GM21528 (cell line): Measurements from ENCODE around the gene LTA4H.

ENCODE experiments used
- ATAC-seq: cut with Tn5 transposase; IDR thresholded peaks from one replicate; pipeline ENCODE4 v1.9.1; 2021; ENCODE audit warnings: mild to moderate bottlenecking, moderate library complexity; ENCODE audit not compliant: unreplicated experiment, low FRiP score

LTA4H gene

GRCh38 chr12:96036765-96037455 lies 1.5 kb upstream of the LTA4H start:
- ATAC-seq = no peak

DNA sequence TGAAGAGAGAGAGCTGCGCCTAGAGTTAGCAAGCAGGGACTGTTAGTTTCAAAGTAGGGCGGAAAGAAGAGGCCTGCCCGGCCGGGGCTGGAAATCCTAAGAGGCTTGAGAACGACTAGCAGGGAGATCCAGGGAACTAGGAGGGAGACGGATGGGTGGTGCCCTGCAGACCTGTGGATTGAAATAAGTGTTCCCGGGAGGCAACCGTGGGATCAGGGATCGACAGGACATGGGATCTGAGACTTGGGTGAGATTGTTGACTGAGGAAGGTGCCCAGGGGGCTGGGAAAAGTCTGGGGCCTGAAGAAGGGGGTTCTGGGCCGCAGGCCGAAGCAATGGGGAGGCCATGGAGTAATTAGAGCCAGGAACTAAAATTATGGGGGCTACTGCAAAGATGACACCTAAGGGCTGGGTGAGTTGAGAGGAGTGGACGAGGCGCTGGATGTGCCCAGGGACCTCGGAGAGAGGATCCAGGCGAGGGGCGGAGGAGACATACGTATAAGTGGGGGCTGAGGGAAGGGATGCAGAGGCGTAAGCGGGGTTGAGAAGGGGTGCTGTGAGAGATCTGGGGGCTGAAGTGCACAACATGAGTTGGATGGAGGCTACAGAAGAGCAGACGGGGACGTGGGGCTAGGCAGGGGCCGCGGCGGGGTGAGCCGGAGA lies 635 bp downstream of the LTA4H start:
- ATAC-seq = peak; percentile 21

GRCh38 chr12:96033549-96034389 lies 1.6 kb downstream of the LTA4H start:
- ATAC-seq = no peak

DNA sequence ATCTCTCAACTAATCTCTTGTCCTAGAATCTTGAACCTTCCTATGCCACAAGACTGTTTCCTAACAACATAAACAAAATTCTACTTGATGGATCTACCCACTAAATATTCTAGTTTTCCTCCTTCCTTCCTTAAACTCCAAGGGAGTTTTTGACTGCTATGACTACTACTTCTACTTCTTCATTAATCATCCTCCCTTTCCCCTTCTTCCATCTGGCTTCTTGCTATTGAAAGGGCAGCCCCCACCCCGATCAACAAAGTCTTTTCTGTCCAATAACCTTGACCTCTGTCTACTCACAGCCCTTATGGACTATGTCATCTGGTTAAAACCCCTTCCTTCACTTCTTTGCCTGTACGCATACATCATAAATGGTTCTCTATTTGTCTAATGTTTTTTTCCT lies 5.6 kb downstream of the LTA4H start:
- ATAC-seq = no peak

DNA sequence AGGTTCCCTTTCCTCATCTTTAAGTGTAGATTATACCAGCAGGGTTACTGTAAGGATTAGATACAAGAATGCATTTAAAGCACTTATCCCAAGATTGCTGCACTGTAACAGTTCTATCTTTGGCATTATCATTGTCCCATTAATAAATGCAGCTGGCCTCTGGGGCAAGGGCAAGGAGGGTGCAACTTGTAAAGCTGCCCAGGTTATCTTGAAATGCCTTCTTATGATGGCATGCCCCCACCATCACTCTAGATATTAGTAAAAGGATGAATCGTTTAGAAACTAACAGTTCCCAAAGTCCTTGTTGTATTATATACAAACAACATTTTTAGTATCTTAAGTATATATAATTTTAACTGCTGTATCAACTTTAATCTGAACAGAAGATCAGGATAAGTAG lies 6.8 kb downstream of the LTA4H start:
- no peak for ATAC-seq

- ATAC-seq = no peak
Measured at GRCh38 chr12:96026331-96026730, 9.1 kb downstream of the LTA4H start.

GRCh38 chr12:96025518-96025917 lies 9.9 kb downstream of the LTA4H start:
- ATAC-seq = no peak

DNA sequence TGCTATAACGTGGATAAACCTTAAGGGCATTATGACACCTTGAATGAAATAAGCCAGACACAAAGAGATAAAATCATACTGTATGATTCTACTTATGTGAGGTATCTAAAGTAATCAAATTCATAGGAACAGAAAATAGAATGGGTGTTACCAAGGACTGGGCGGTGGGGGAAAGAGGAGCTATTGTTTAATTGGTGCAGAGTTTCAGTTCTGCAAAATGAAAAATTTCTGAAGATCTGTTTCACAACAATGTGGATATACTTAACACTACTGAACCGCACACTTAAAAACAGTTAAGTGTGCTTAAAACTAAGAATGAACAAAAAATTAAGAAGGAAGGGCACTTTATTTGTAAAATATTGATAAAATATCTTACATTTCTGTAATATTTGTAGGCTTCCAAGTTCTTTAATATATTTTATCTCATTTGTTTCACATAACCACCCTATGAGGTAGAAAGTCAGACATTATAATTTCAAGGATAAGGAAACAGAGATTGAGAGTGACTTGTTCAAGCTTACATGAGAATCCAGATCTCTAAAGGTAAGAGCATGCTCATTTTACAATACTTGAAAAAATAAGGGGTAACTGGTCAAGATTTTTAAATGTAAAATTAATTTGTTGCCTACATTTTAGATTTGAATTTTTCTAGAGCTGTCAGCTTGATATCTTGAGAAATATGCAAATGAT lies 14.9 kb downstream of the LTA4H start:
- peak; percentile 96 for ATAC-seq

DNA sequence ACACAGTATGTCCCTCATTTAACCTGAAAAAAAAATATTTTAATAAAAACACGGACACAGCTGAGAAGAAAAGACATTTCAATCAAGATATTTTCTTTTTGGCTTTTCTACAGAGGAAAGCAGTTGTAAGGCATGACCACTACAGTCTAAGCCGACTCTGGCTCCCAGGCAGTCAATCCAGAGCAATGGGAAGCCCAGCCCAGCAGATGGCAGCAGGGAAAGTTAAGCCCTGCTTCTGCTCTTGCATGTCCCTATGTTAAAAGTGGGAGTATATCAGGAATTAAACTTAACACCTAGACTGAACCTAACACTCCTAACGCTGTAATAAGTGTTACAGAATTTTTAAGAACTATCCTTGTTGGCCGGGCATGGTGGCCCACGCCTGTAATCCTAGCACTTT lies 19.7 kb downstream of the LTA4H start:
- no peak for ATAC-seq

DNA sequence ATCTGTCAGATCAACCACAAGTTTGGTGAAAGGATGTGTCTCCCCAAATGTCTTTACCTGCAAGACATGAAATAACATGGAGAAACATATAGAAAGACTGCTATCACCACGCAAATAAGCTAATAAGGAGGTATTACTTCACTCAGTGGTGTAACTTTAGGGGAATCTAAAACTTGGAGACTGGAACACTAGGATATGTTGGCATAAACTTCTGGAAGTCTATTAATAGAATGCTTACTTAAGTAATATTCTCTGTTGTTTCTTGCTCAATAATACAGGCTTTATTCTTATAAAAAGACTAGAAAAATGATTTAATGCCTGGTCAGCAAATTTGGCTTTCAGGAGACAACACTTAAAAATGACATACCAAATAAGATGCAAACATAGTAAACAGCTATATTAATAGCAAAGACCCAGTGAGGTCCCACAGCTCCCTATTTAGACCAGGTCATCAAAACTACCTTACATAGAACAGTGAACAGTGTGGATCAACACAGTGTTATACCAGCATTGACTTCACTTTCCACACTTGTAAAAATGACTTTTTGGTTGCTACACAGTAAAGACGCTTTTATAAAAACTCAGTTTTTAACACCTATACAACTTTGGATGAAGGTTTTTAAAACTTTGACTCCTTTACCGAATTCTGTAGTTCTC lies 20.3 kb downstream of the LTA4H start:
- ATAC-seq = no peak

DNA sequence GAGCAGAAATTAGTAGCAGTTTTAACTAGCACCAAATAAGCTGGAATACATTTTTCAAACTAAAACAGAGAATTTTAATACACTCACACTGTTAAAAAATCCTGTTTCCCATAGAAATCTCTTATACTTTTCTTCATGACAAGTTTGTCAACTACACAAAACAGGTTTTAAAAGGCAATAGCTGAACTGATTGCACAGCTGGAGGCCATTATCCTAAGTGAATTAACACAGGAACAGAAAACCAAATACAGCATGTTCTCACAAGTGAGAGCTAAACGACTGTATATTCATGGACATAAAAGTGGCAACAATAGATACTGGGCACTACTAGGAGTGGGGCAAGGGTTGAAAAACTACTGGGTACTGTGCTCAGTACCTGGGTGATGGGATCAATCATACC lies 27.7 kb downstream of the LTA4H start:
- no peak for ATAC-seq

DNA sequence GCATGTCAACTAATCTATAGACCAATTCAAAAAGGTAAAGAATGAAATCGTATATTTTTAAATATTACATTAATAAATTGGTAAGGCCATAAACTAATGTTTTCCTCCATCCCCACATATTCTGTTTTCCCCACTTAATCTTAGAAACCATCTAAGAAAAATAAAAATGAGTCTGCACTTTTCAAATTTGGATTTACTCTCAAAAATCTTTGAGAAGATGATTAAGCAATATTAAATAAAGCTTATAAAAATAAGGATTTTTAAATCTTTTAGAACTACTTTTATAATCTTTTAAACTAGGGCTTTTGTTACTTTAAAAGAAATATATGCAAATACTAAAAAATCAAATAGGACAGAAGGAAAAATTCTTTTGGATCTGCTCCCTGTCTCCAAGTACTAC lies 28.7 kb downstream of the LTA4H start:
- no peak for ATAC-seq

DNA sequence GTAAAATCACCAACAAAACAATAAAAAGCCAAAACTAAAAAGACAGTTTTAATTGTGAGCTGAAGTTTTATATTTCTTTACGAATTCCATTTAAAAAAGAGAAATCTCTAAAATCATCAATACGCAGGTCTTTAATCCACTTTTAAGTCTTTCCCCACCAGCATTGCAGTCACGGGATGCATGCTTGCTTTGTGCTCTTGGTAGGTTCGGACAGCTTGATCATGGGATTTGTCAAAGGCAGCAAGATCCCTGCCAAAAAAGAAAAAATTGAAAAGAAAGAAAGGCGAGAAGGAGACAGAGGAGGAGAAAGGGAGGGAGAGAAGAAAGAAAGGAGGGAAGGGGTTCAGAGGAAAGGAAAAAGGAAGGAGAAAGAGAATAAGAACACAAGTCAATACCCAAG lies 34.5 kb downstream of the LTA4H start:
- ATAC-seq = no peak

GRCh38 chr12:95999484-95999883 lies 35.9 kb downstream of the LTA4H start:
- no peak for ATAC-seq

DNA sequence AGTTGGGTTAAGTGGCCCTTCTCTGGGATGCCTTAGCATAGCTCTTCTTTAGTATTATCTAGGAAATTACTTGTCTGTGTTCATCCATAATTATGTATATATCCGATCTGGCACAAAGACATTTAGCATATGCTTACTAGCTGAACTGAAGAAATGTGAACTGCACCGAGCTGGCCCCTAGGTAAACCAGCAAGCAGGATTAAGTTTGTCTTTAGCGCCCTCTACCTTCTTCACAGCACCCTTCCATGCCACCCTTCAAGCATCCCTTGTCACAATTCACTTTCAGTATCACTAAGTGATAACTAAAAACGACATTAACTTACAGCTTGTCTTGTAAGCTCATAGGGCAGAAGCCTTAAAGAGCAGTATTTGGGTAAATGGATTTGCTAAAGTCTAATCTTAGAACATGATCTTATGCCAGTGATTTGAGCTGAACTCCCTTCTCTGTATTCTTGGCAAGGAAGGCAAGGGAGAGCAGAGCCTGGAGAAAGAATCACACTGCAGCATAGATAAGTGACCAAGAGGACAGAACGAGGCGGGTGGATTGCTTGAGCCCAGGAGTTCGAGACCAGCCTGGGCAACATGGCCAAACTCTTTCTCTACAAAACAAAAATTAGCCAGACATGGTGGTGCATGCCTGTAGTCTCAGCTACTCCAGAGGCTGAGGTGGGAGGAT lies 36.6 kb downstream of the LTA4H start:
- ATAC-seq = peak; percentile 91

DNA sequence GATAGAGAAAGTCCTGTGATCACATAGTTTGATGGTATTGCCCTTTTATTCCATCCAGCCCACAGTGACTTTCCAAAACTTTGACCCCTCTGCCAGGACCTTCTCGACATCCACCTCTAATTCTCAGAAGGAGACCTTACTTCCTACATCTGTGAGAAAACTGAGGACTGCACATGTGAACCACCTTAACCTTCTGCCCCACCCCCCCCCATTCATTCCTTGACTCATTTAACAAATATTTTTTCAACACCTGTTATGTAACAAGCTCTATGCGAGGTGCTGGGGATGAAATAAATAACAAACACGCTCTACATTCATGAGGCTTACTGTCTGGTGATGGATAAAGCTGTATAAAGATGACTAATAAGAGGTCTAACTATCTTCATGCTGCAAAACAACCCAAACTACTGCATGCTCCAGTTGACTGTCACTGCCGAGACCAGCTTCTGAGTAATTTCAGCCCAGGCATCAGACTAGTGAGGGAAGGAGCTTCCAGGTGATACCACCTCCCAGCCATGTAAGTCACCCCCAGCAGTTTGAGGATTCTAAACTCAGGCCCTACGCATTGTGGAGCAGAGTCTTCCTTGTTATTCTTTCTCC lies 37.4 kb downstream of the LTA4H start:
- no peak for ATAC-seq

DNA sequence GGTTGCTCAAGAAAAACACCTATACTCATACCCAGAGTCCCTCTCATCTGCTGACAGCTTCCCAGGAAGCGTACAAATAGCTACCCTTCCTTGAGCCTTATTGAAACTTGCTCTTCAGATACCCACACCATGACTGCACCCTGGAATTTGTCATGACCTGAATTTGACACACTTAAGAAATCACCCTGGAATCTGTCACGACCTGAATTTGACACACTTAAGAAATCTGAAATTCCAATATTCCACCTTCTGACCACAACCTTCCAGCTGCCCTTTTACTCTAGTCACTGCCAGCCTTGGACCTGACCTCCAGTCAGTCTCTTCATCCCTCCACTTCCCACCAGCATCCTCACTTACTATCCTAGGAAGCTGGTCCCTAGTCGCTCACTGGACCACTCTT lies 38.1 kb downstream of the LTA4H start:
- no peak for ATAC-seq

- ATAC-seq = no peak
Measured at GRCh38 chr12:95996034-95996658, 39.2 kb downstream of the LTA4H start, which contains the start of gene HAL. Gene HAL, minus strand, starts transcription at chr12:95996344. Its CDS starts 434 bp downstream, at chr12:95995910.
